ENCODE results near the gene CT45A7.
"Not testable (repeated sequence)": the region's sequence is repeated elsewhere in the genome, so short reads cannot be mapped to it uniquely, and the experiment has no call there.

CT45A7 gene

GRCh38 chrX:135837180-135837579 is at the start of gene CT45A7:
CT45A7 (minus strand) TSS chrX:135837280; CDS start chrX:135833533, 3,747 bp downstream.
- in situ Hi-C loops (cut with HindIII; ENCODE audit: low pct_unique_long_range_greater_than_20kb, low sequenced_read_pairs); DNase-seq (ENCODE audit: low read depth in 1 of 2, low spot score in 1 of 2): not testable (repeated sequence)

- DNase-seq (ENCODE audit: low read depth in 1 of 2, low spot score in 1 of 2); in situ Hi-C loops (cut with HindIII; ENCODE audit: low pct_unique_long_range_greater_than_20kb, low sequenced_read_pairs): not testable (repeated sequence)
Measured at GRCh38 chrX:135882741-135883140, 45.7 kb upstream of the CT45A7 start.

- in situ Hi-C loops (cut with HindIII; ENCODE audit: low pct_unique_long_range_greater_than_20kb, low sequenced_read_pairs); DNase-seq (ENCODE audit: low read depth in 1 of 2, low spot score in 1 of 2): not testable (repeated sequence)
Measured at GRCh38 chrX:135871712-135872111, 34.6 kb upstream of the CT45A7 start, which contains the start of gene CT45A9. CT45A9 (minus strand) TSS chrX:135871812; CDS start chrX:135868061, 3,751 bp downstream.

GRCh38 chrX:135854438-135854837 is 17.4 kb upstream of the CT45A7 start, which contains the start of gene CT45A8:
CT45A8 (minus strand) TSS chrX:135854538; CDS start chrX:135850783, 3,755 bp downstream.
- DNase-seq (ENCODE audit: low read depth in 1 of 2, low spot score in 1 of 2); in situ Hi-C loops (cut with HindIII; ENCODE audit: low pct_unique_long_range_greater_than_20kb, low sequenced_read_pairs): not testable (repeated sequence)

GRCh38 chrX:135819912-135820311 is 17.2 kb downstream of the CT45A7 start, which contains the start of gene CT45A2:
CT45A2 (minus strand) TSS chrX:135820012; CDS start chrX:135816265, 3,747 bp downstream.
- in situ Hi-C loops (cut with HindIII; ENCODE audit: low pct_unique_long_range_greater_than_20kb, low sequenced_read_pairs); DNase-seq (ENCODE audit: low read depth in 1 of 2, low spot score in 1 of 2): not testable (repeated sequence)

- not testable (repeated sequence) for DNase-seq (ENCODE audit: low read depth in 1 of 2, low spot score in 1 of 2)
Measured at GRCh38 chrX:135802687-135803086, 34.4 kb downstream of the CT45A7 start, which contains the start of gene CT45A6. CT45A6 (minus strand) TSS chrX:135802787; CDS start chrX:135798993, 3,794 bp downstream.

GRCh38 chrX:135785403-135785802 is 51.7 kb downstream of the CT45A7 start, which contains the start of gene CT45A5:
CT45A5 (minus strand) TSS chrX:135785503; CDS start chrX:135781729, 3,774 bp downstream.
- DNase-seq (ENCODE audit: low read depth in 1 of 2, low spot score in 1 of 2); in situ Hi-C loops (cut with HindIII; ENCODE audit: low pct_unique_long_range_greater_than_20kb, low sequenced_read_pairs): not testable (repeated sequence)

More at GRCh38 chrX:135802687-135803086, 34.4 kb downstream of the CT45A7 start, which contains the start of gene CT45A6:
- in situ Hi-C loops (cut with HindIII; ENCODE audit: low pct_unique_long_range_greater_than_20kb, low sequenced_read_pairs) = not testable (repeated sequence)
